ENCODE data around the gene LTBP3. TPM values are rescaled to one million over a fixed set of nuclear protein-coding genes. Genes with fewer than 3 reads are reported as not detected.

Gene LTBP3
- polyA plus RNA-seq, 3 donors from 2014 or later: 3.3 to 21.0 (median 14.5) TPM

- no peak for DNase-seq
- no peaks in the 10 kb centered on the region for H3K9me3 Mint-ChIP-seq
- H3K4me3 Mint-ChIP-seq: no peak overlapping the region
- peaks cover 0 to 2% (median 2%) of the 10 kb centered on the region in 3 donors for H3K27me3 Mint-ChIP-seq (ENCODE audit: low read depth in 3 of 3)
- H3K4me1 Mint-ChIP-seq: peaks cover 5% of the 10 kb centered on the region in 2 donors
- H3K36me3 Mint-ChIP-seq: no peaks in the 10 kb centered on the region
- no peak overlapping the region for H3K27ac Mint-ChIP-seq
These were observed 68.3 kb downstream of the LTBP3 start for GRCh38 chr11:65489706-65490320.

GRCh38 chr11:65489035-65489705 is 69.0 kb downstream of the LTBP3 start:
- Mint-ChIP-seq H3K27ac (no peak overlapping the region), H3K4me1 (peaks cover 5% of the 10 kb centered on the region in 2 donors), H3K36me3 (no peaks in the 10 kb centered on the region), H3K9me3 (no peaks in the 10 kb centered on the region), H3K27me3 (ENCODE audit: low read depth in 3 of 3) (peaks cover under 1 to 2% (median 2%) of the 10 kb centered on the region in 3 donors), H3K4me3 (no peak overlapping the region)
- DNase-seq: no peak

Other genes with a start within 250 kb of the LTBP3 start
- not detected for gene CDC42EP2, start 243.5 kb downstream of the LTBP3 start, polyA plus RNA-seq
- 10 to 100 TPM; 44.9 to 63.5 (median 53.9) TPM for gene DPF2, start 224.5 kb downstream of the LTBP3 start, polyA plus RNA-seq
- gene TIGD3, start 203.6 kb downstream of the LTBP3 start, polyA plus RNA-seq: 1 to 10 TPM in 1 of 3 donors, under 1 TPM in 2; 0.90 to 1.2 (median 0.90) TPM
- gene SLC25A45, start 175.7 kb downstream of the LTBP3 start, polyA plus RNA-seq: 10 to 100 TPM in 2 of 3 donors, 1 to 10 TPM in 1; 4.5 to 16.0 (median 10.3) TPM
- 10 to 100 TPM; 62.8 to 73.5 (median 63.4) TPM for gene FRMD8, start 171.7 kb downstream of the LTBP3 start, polyA plus RNA-seq
- gene NEAT1, start 135.6 kb downstream of the LTBP3 start, polyA plus RNA-seq: 1 to 10 TPM in 2 of 3 donors, under 1 TPM in 1; 0.26 to 5.9 (median 1.4) TPM
- gene MALAT1, start 59.3 kb downstream of the LTBP3 start, polyA plus RNA-seq: 1,000 to 10,000 TPM; 1,459 to 3,517 (median 2,451) TPM
- gene SCYL1, start 33.3 kb downstream of the LTBP3 start, polyA plus RNA-seq: 10 to 100 TPM; 17.8 to 52.5 (median 23.3) TPM
- gene ZNRD2, start 12.1 kb upstream of the LTBP3 start, polyA plus RNA-seq: 100 to 1,000 TPM in 2 of 3 donors, 10 to 100 TPM in 1; 100.0 to 138 (median 117) TPM
- 100 to 1,000 TPM in 2 of 3 donors, 10 to 100 TPM in 1; 98.6 to 173 (median 158) TPM for gene FAM89B, start 14.2 kb upstream of the LTBP3 start, polyA plus RNA-seq
- gene EHBP1L1, start 17.7 kb upstream of the LTBP3 start, polyA plus RNA-seq: 10 to 100 TPM; 14.8 to 19.3 (median 17.7) TPM
- gene KCNK7, start 37.4 kb upstream of the LTBP3 start, polyA plus RNA-seq: not detected
- 10 to 100 TPM; 11.1 to 29.5 (median 12.3) TPM for gene MAP3K11, start 55.9 kb upstream of the LTBP3 start, polyA plus RNA-seq
- 10 to 100 TPM in 1 of 3 donors, under 1 TPM in 2; 0.14 to 11.7 (median 0.89) TPM for gene PCNX3, start 57.4 kb upstream of the LTBP3 start, polyA plus RNA-seq
- 100 to 1,000 TPM; 166 to 430 (median 222) TPM for gene SIPA1, start 79.7 kb upstream of the LTBP3 start, polyA plus RNA-seq
- 10 to 100 TPM; 38.5 to 88.4 (median 41.8) TPM for gene RELA, start 104.6 kb upstream of the LTBP3 start, polyA plus RNA-seq
- gene KAT5, start 153.9 kb upstream of the LTBP3 start, polyA plus RNA-seq: 10 to 100 TPM; 41.8 to 49.4 (median 47.7) TPM
- gene RNASEH2C, start 162.4 kb upstream of the LTBP3 start, polyA plus RNA-seq: 100 to 1,000 TPM in 2 of 3 donors, 10 to 100 TPM in 1; 37.4 to 160 (median 124) TPM
- gene AP5B1, start 222.6 kb upstream of the LTBP3 start, polyA plus RNA-seq: 10 to 100 TPM in 1 of 3 donors, 1 to 10 TPM in 2; 7.6 to 20.8 (median 8.2) TPM
- not detected for gene OVOL1, start 228.7 kb upstream of the LTBP3 start, polyA plus RNA-seq